Natural killer cell (primary cell): Measurements from ENCODE around the gene ICAM2. TPM values are rescaled to one million over a fixed set of nuclear protein-coding genes. Genes with fewer than 3 reads are reported as not detected.
A peak's percentile ranks its signal among the peaks of the same experiment; 100 is the strongest.
"Not testable (repeated sequence)": the region's sequence is repeated elsewhere in the genome, so short reads cannot be mapped to it uniquely, and the experiment has no call there.

Experiments
- ATAC-seq, 3 donors: fragments of 150-1000 bp in 2 of 3; fragments of 200-7000 bp in 1 of 3; cut with Tn5 transposase; 1 replicate in 1 of 3; 2 replicates in 2 of 3; pipeline ENCODE4 v1.10.0; 2021; ENCODE audit warnings: mild to moderate bottlenecking in 2 of 3, moderate library complexity in 2 of 3
- DNase-seq, 2 donors: peaks; one replicate each; pipeline versions ENCODE4 v3.0.0 to v3.0.0-alpha.2; 2013 to 2021; ENCODE audit warnings: mixed read lengths in 1 of 2
- H3K27ac ChIP-seq: one replicate; pipeline ENCODE4 v1.5.1; 2013; ENCODE audit warnings: mild to moderate bottlenecking, low read length
- H3K27me3 ChIP-seq: one replicate; pipeline ENCODE4 v1.6.1; 2013; ENCODE audit warnings: low read length; ENCODE audit not compliant: control insufficient read depth, insufficient read depth
- H3K36me3 ChIP-seq: one replicate; pipeline ENCODE4 v1.6.1; 2013; ENCODE audit warnings: low read length; ENCODE audit not compliant: control insufficient read depth, insufficient read depth
- H3K4me1 ChIP-seq: one replicate; pipeline ENCODE4 v1.6.1; 2013; ENCODE audit warnings: low read length; ENCODE audit not compliant: control insufficient read depth, insufficient read depth
- H3K4me3 ChIP-seq: one replicate; pipeline ENCODE4 v1.5.1; 2013; ENCODE audit warnings: low read length
- H3K9me3 ChIP-seq: one replicate; pipeline ENCODE4 v1.6.1; 2013; ENCODE audit warnings: low read length; ENCODE audit not compliant: control insufficient read depth, insufficient read depth
- H3K27ac Mint-ChIP-seq, 2 donors: one replicate each; pipeline ENCODE4 v1.8.0; 2022; ENCODE audit warnings: mild to moderate bottlenecking in 2 of 2, mixed read lengths in 2 of 2, moderate library complexity in 1 of 2
- H3K27me3 Mint-ChIP-seq, 2 donors: one replicate each; pipeline ENCODE4 v1.8.0; 2022; ENCODE audit warnings: low read depth in 2 of 2, mixed read lengths in 2 of 2
- H3K36me3 Mint-ChIP-seq: one replicate; pipeline ENCODE4 v1.8.0; 2022; ENCODE audit warnings: mixed read lengths
- H3K4me1 Mint-ChIP-seq, 2 donors: one replicate each; pipeline ENCODE4 v1.8.0; 2022; ENCODE audit warnings: mixed read lengths in 2 of 2
- H3K4me3 Mint-ChIP-seq: one replicate; pipeline ENCODE4 v1.8.0; 2022; ENCODE audit warnings: mild to moderate bottlenecking, moderate library complexity, mixed read lengths
- H3K9me3 Mint-ChIP-seq, 2 donors: one replicate each; pipeline ENCODE4 v1.8.0; 2022; ENCODE audit warnings: mixed read lengths in 2 of 2
- CTCF ChIP-seq: fragments of 200-600 bp; IDR thresholded peaks from one replicate; pipeline ENCODE4 v1.8.0; 2022; ENCODE audit warnings: antibody characterized with exemption
- WGBS: methylation state at CpG from one replicate; pipeline ENCODE4 v1.1.7; 2013; ENCODE audit warnings: missing lambda C conversion rate; ENCODE audit not compliant: insufficient coverage; 5-methylcytosine and 5-hydroxymethylcytosine counted together
- intact Hi-C: fragments of 100-400 bp; cut with micrococcal nuclease; formaldehyde crosslinking; loops from one replicate; pipeline ENCODE4 v1.14.2; 2022
- total RNA-seq, 4 donors: library from RNA; stranded (reverse); fragments of 120-200 nt in 1 of 4; gene quantifications; one replicate each; pipeline versions ENCODE4 v1.2.3 to v1.2.4, GENCODE V29; 2013 to 2022

ICAM2 gene
- total RNA-seq, 3 donors from 2014 or later (not counting 1 experiment from before 2014, with no cell fraction given) = 73.2 to 91.0 (median 78.0) TPM

GRCh38 chr17:64022611-64023063 is 2.2 kb upstream of the ICAM2 start:
- no peaks in the 10 kb centered on the region for H3K36me3 ChIP-seq
- Mint-ChIP-seq H3K27ac (peak overlapping the region; percentile 94 to 100), H3K9me3 (no peaks in the 10 kb centered on the region), H3K4me3 (peak overlapping the region; percentile 52), H3K27me3 (no peaks in the 10 kb centered on the region), H3K4me1 (peaks cover 64 to 69% of the 10 kb centered on the region in 2 donors), H3K36me3 (no peaks in the 10 kb centered on the region)
- TF ChIP-seq CTCF = no peak
- no peaks in the 10 kb centered on the region for H3K9me3 ChIP-seq
- DNase-seq (peak in 1 of 2 donors; percentile 28), ATAC-seq (no peak)
- WGBS = 73% methylated on average over 5 of the region's 5 CpGs
- H3K27ac ChIP-seq = peak overlapping the region; percentile 30
- peaks cover 72% of the 10 kb centered on the region for H3K4me1 ChIP-seq
- intact Hi-C loops = loop anchor here (5.0 kb wide), 1 partner anchor 180 kb away; the partner anchor contains the start of gene SMARCD2
- no peaks in the 10 kb centered on the region for H3K27me3 ChIP-seq
- no peak overlapping the region for H3K4me3 ChIP-seq

GRCh38 chr17:64019551-64019961 is 877 bp downstream of the ICAM2 start:
- intact Hi-C loops = not testable (repeated sequence)
- DNase-seq = peak in 1 of 2 donors; percentile 68

GRCh38 chr17:64017381-64017980 is 3.0 kb downstream of the ICAM2 start:
- peak overlapping the region; percentile 94 to 100 for H3K27ac Mint-ChIP-seq
- DNase-seq = peak in 1 of 2 donors; percentile 53
- no peaks in the 10 kb centered on the region for H3K36me3 Mint-ChIP-seq
- ATAC-seq = no peak
- no peaks in the 10 kb centered on the region for H3K36me3 ChIP-seq
- 49% methylated on average over 2 of the region's 2 CpGs for WGBS
- peak overlapping the region; percentile 98 for H3K4me3 Mint-ChIP-seq
- peak overlapping the region; percentile 91 for H3K27ac ChIP-seq
- H3K27me3 ChIP-seq = no peaks in the 10 kb centered on the region
- intact Hi-C loops = no loop called here
- no peaks in the 10 kb centered on the region for H3K9me3 Mint-ChIP-seq
- no peaks in the 10 kb centered on the region for H3K9me3 ChIP-seq
- peaks cover 64% of the 10 kb centered on the region for H3K4me1 ChIP-seq
- H3K27me3 Mint-ChIP-seq = no peaks in the 10 kb centered on the region
- peaks cover 66 to 70% of the 10 kb centered on the region in 2 donors for H3K4me1 Mint-ChIP-seq
- TF ChIP-seq CTCF = peak; percentile 40
- peak overlapping the region; percentile 31 for H3K4me3 ChIP-seq

More at GRCh38 chr17:64019551-64019961, 877 bp downstream of the ICAM2 start:
- ATAC-seq, H3K27me3 ChIP-seq, H3K27me3 Mint-ChIP-seq, H3K36me3 ChIP-seq, H3K36me3 Mint-ChIP-seq, H3K9me3 Mint-ChIP-seq, H3K9me3 ChIP-seq: not testable (repeated sequence)
- 37% methylated on average over 9 of the region's 9 CpGs for WGBS
- Mint-ChIP-seq H3K4me1 (peaks cover 73% of the 10 kb centered on the region in 2 donors), H3K27ac (peak overlapping the region; percentile 94 to 100), H3K4me3 (peak overlapping the region; percentile 98)
- peak overlapping the region; percentile 91 for H3K27ac ChIP-seq
- H3K4me3 ChIP-seq = peak overlapping the region; percentile 55
- H3K4me1 ChIP-seq = peaks cover 71% of the 10 kb centered on the region

- no peak for TF ChIP-seq CTCF
- ATAC-seq = no peak
- no peaks in the 10 kb centered on the region for H3K36me3 Mint-ChIP-seq
- Histone ChIP-seq H3K27ac (peak overlapping the region; percentile 91), H3K4me1 (peaks cover 64% of the 10 kb centered on the region), H3K27me3 (no peaks in the 10 kb centered on the region), H3K9me3 (no peaks in the 10 kb centered on the region), H3K4me3 (peak overlapping the region; percentile 31), H3K36me3 (no peaks in the 10 kb centered on the region)
- H3K9me3 Mint-ChIP-seq = no peaks in the 10 kb centered on the region
- no peak for DNase-seq
- H3K4me1 Mint-ChIP-seq = peaks cover 64 to 66% of the 10 kb centered on the region in 2 donors
- no peaks in the 10 kb centered on the region for H3K27me3 Mint-ChIP-seq
- intact Hi-C loops = loop anchor here (1.0 kb wide), 1 partner anchor 8 kb away; no protein-coding TSS in a partner anchor
- WGBS = 5% methylated on average over 3 of the region's 3 CpGs
- H3K4me3 Mint-ChIP-seq = peak overlapping the region; percentile 98
- peak overlapping the region; percentile 94 to 100 for H3K27ac Mint-ChIP-seq
Observed at GRCh38 chr17:64016974-64017373, 3.5 kb downstream of the ICAM2 start.
